Measurements from ENCODE around the gene GPR135. TPM values are rescaled to one million over a fixed set of nuclear protein-coding genes. Genes with fewer than 3 reads are reported as not detected.

Gene GPR135
- total RNA-seq, 1 donor from 2014 or later = 3.4 TPM

GRCh38 chr14:59507752-59508103 is 42.5 kb upstream of the GPR135 start:
- no peaks in the 10 kb centered on the region for H3K9me3 ChIP-seq
- H3K36me3 ChIP-seq = peaks cover 25% of the 10 kb centered on the region
- DNase-seq = no peak
- no peaks in the 10 kb centered on the region for H3K27me3 ChIP-seq (ENCODE audit: low read depth)
- H3K4me1 ChIP-seq = no peaks in the 10 kb centered on the region
- intact Hi-C loops (cut with DNase I) = no loop called here
- no peak for TF ChIP-seq CTCF (IDR thresholded peaks at IDR 0.05)
- no peak overlapping the region for H3K27ac ChIP-seq
- ATAC-seq = no peak
- H3K4me3 ChIP-seq = no peak overlapping the region

- DNase-seq (no peak), ATAC-seq (peak; percentile 62 to 82)
- no peak overlapping the region for H3K27ac ChIP-seq
- TF ChIP-seq CTCF (IDR thresholded peaks at IDR 0.05) = peak; percentile 72
- H3K27me3 ChIP-seq (ENCODE audit: low read depth) = no peaks in the 10 kb centered on the region
- no peaks in the 10 kb centered on the region for H3K4me1 ChIP-seq
- H3K36me3 ChIP-seq = peaks cover 26% of the 10 kb centered on the region
- no peaks in the 10 kb centered on the region for H3K9me3 ChIP-seq
- no peak overlapping the region for H3K4me3 ChIP-seq
- intact Hi-C loops (cut with DNase I) = no loop called here
Measured at GRCh38 chr14:59507063-59507751, 42.0 kb upstream of the GPR135 start.

- DNase-seq (no peak), ATAC-seq (no peak)
- Histone ChIP-seq H3K27ac (no peak overlapping the region), H3K4me1 (no peaks in the 10 kb centered on the region), H3K4me3 (no peak overlapping the region), H3K9me3 (no peaks in the 10 kb centered on the region), H3K36me3 (peaks cover 47% of the 10 kb centered on the region), H3K27me3 (ENCODE audit: low read depth) (no peaks in the 10 kb centered on the region)
- intact Hi-C loops (cut with DNase I) = no loop called here
- no peak for TF ChIP-seq CTCF (IDR thresholded peaks at IDR 0.05)
Measured at GRCh38 chr14:59503256-59503655, 38.1 kb upstream of the GPR135 start.

- Histone ChIP-seq H3K4me1 (no peaks in the 10 kb centered on the region), H3K4me3 (no peak overlapping the region), H3K9me3 (no peaks in the 10 kb centered on the region), H3K27ac (no peak overlapping the region), H3K27me3 (ENCODE audit: low read depth) (no peaks in the 10 kb centered on the region), H3K36me3 (peaks cover 67% of the 10 kb centered on the region)
- ATAC-seq (no peak), DNase-seq (no peak)
- no peak for TF ChIP-seq CTCF (IDR thresholded peaks at IDR 0.05)
- intact Hi-C loops (cut with DNase I) = no loop called here
Measured at GRCh38 chr14:59500732-59501131, 35.6 kb upstream of the GPR135 start.

- H3K9me3 ChIP-seq = no peaks in the 10 kb centered on the region
- ATAC-seq = no peak
- H3K4me3 ChIP-seq = no peak overlapping the region
- peaks cover 94% of the 10 kb centered on the region for H3K36me3 ChIP-seq
- H3K4me1 ChIP-seq = peaks cover 8% of the 10 kb centered on the region
- intact Hi-C loops (cut with DNase I) = no loop called here
- TF ChIP-seq CTCF (IDR thresholded peaks at IDR 0.05) = no peak
- H3K27ac ChIP-seq = no peak overlapping the region
- DNase-seq = no peak
- no peaks in the 10 kb centered on the region for H3K27me3 ChIP-seq (ENCODE audit: low read depth)
Measured at GRCh38 chr14:59492384-59492783, 27.2 kb upstream of the GPR135 start.
